Dermis microvascular lymphatic vessel endothelial cell (primary cell): ENCODE results near the gene SLC12A9. TPM values are rescaled to one million over a fixed set of nuclear protein-coding genes. Genes with fewer than 3 reads are reported as not detected.
"Not testable (repeated sequence)": the region's sequence is repeated elsewhere in the genome, so short reads cannot be mapped to it uniquely, and the experiment has no call there.

Experiments used
- DNase-seq, 2 donors: peaks; one replicate each; pipeline versions ENCODE4 v3.0.0 to v3.0.0-alpha.2; 2010; ENCODE audit warnings: low read depth in 2 of 2
- total RNA-seq: library from RNA; depleted of rRNA; stranded (reverse); fragments of >200 nt; gene quantifications from 2 replicates; pipeline ENCODE4 v1.2.1, GENCODE V29; 2014

Gene SLC12A9
- total RNA-seq, 1 donor from 2014 or later, result 28.9 TPM

DNA sequence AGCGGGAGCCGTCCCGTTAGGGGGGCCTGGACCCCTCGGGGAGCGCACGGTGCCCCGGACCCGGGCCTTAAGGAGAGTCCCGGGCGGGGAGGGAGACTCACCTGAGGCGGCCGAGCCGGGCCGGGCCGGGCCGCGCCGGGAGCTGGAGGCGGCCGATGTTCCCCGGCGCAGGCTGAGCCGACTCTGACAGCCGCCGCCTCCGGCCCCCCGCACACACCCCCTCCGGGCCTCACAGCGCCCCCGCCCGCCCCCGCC, 43.1 kb downstream of the SLC12A9 start, which contains the start of gene ACHE:
Gene ACHE, minus strand, starts transcription at position 188 of the 255 bp plus-strand sequence. CDS start 1,656 bp downstream, outside the sequence.
- DNase-seq, result no peak

DNA sequence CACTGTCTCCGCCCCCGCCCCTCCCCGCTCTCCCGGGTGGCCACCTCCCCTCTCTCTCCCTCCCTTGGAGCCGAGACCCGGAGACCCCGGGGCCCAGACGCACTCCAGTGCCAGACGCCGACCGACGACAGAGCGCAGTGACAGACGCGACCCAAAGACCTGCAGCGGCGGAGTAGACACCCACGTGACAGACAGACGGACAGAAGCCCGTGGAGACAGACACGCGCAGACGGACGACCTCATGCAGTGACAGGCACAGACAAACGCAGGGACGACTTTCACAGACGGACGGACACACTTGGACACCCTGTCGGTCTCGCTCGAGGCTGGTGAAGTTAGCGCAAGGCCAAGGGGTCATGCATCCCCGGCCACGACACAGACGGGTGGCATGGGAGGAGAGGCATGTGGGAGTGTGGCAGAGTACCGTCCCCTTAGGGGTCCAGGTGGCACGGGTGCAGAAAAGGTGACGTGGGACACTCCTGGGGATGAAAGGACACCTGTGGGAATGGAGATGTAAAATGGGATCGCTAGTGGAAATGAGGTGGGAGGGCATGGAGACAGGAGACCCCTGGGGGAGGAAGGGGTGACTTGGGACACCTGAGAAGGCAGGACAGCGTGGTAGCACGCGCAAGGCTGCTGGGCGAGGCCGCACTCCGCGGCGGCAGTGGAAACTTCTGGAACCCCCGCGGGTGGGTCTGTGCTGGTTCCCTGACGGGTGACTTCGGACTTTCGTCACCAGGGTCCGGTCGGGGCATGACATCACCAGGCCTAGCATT, 43.6 kb downstream of the SLC12A9 start:
- no peak for DNase-seq

GRCh38 chr7:100896732-100897608, 44.5 kb downstream of the SLC12A9 start:
- DNase-seq, result no peak

- DNase-seq, result no peak
These were observed 45.4 kb downstream of the SLC12A9 start for GRCh38 chr7:100897772-100898454.

DNA sequence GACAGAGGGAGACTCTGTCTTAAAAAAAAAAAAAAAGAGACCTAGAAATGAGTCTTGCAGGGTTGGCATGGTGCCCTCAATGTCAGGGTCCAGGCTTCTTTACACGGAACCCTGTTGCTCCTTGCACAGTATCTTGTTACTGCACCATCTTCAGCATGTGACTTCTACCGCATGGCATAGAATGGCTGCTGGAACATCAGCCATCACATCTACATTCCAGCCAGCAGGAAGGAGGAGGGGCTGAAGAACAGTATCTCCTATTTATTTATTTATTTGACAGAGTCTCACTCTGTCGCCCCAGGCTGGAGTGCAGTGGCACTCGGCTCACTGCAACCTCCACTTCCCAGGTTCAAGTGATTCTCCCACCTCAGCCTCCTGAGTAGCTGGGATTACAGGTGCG, 46.9 kb downstream of the SLC12A9 start:
- DNase-seq, result no peak

- DNase-seq, result no peak
These were observed 48.5 kb downstream of the SLC12A9 start for GRCh38 chr7:100900978-100901377.

DNA sequence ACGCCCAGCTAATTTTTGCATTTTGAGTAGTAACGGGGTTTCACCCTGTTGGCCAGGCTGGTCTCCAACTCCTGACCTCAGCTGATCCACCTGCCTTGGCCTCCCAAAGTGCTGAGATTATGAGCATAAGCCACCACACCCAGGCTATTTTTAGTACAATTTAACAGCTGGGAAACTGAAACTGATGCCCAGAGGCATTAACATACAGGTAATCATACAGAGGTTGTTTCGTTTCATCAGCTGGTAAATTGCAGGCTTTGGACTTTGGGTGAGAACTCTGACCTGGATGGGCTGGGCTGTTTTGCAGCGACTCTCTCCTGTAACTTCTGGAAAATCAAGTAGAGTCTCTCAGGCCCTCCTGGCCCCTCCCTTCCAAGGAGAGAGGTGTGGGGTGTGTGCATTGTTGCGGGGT, 49.4 kb downstream of the SLC12A9 start:
- no peak for DNase-seq

GRCh38 chr7:100902638-100903037, 50.1 kb downstream of the SLC12A9 start:
- DNase-seq, result no peak

GRCh38 chr7:100908512-100908911, 56.0 kb downstream of the SLC12A9 start:
- no peak for DNase-seq

DNA sequence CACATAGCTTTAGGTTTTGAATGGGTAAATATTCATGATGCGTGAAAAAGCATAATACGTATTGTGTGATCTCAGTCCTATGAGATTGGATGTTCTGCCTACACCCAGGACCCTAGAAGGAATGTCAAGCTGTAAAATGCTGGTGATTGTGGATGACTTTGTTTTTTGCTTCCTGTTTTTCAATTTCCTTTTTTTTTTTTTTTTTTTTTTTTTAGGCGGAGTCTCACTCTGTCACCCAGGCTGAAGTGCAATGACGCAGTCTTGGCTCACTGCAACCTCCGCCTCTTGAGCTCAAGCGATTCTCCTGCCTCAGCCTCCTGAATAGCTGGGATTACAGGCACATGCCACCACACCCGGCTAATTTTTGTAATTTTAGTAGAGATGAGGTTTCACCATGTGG, 57.9 kb downstream of the SLC12A9 start:
- DNase-seq, result not testable (repeated sequence)

GRCh38 chr7:100911484-100911883, 59.0 kb downstream of the SLC12A9 start:
- no peak for DNase-seq

GRCh38 chr7:100914208-100914878, 61.8 kb downstream of the SLC12A9 start:
- DNase-seq, result no peak

GRCh38 chr7:100914879-100915447, 62.5 kb downstream of the SLC12A9 start:
- no peak for DNase-seq

Other genes with a start within 250 kb of the SLC12A9 start
- gene MOSPD3, start 240.2 kb upstream of the SLC12A9 start, total RNA-seq, result 6.7 and 6.8 TPM in 2 replicates
- gene TFR2, start 211.2 kb upstream of the SLC12A9 start, total RNA-seq, result 0.13 and 0.26 TPM in 2 replicates
- gene ACTL6B, start 196.3 kb upstream of the SLC12A9 start, total RNA-seq, result not detected in 2 replicates
- 61.2 and 97.4 TPM in 2 replicates for gene GNB2, start 179.0 kb upstream of the SLC12A9 start, total RNA-seq
- 9.0 and 15.2 TPM in 2 replicates for gene GIGYF1, start 158.5 kb upstream of the SLC12A9 start, total RNA-seq
- gene POP7, start 146.6 kb upstream of the SLC12A9 start, total RNA-seq, result 32.2 and 36.6 TPM in 2 replicates
- not detected in 2 replicates for gene EPO, start 132.2 kb upstream of the SLC12A9 start, total RNA-seq
- gene ZAN, start 119.1 kb upstream of the SLC12A9 start, total RNA-seq, result not detected in 2 replicates
- 272 and 378 TPM in 2 replicates for gene EPHB4, start 25.2 kb upstream of the SLC12A9 start, total RNA-seq
- 43.5 and 46.4 TPM in 2 replicates for gene TRIP6, start 14.7 kb downstream of the SLC12A9 start, total RNA-seq
- 29.2 and 30.0 TPM in 2 replicates for gene SRRT, start 22.4 kb downstream of the SLC12A9 start, total RNA-seq
- 1.3 and 2.0 TPM in 2 replicates for gene UFSP1, start 37.0 kb downstream of the SLC12A9 start, total RNA-seq
- gene ACHE, start 43.2 kb downstream of the SLC12A9 start, total RNA-seq, result 1.2 and 4.3 TPM in 2 replicates
- 0.13 TPM in 1 of 2 replicates, not detected in the other for gene MUC3A, start 96.8 kb downstream of the SLC12A9 start, total RNA-seq
- not detected in 2 replicates for gene MUC12, start 116.9 kb downstream of the SLC12A9 start, total RNA-seq
- not detected in 2 replicates for gene MUC17, start 167.4 kb downstream of the SLC12A9 start, total RNA-seq
- gene TRIM56, start 232.8 kb downstream of the SLC12A9 start, total RNA-seq, result 8.9 and 11.6 TPM in 2 replicates